ENCODE results near the gene TMPRSS4.

Gene TMPRSS4

GRCh38 chr11:118136801-118137200, 59.9 kb downstream of the TMPRSS4 start:
- no peak for DNase-seq

GRCh38 chr11:118138839-118139420, 62.1 kb downstream of the TMPRSS4 start:
- no peak for DNase-seq

GRCh38 chr11:118139578-118139977, 62.7 kb downstream of the TMPRSS4 start:
- no peak for DNase-seq

GRCh38 chr11:118142081-118142480, 65.2 kb downstream of the TMPRSS4 start:
- DNase-seq = no peak

GRCh38 chr11:118142809-118143208, 65.9 kb downstream of the TMPRSS4 start:
- DNase-seq = no peak

GRCh38 chr11:118143661-118144185, 66.8 kb downstream of the TMPRSS4 start:
- no peak for DNase-seq

GRCh38 chr11:118144301-118145268, 67.7 kb downstream of the TMPRSS4 start:
- DNase-seq = no peak

GRCh38 chr11:118145285-118146227, 68.7 kb downstream of the TMPRSS4 start:
- DNase-seq = peak; percentile 6

DNA sequence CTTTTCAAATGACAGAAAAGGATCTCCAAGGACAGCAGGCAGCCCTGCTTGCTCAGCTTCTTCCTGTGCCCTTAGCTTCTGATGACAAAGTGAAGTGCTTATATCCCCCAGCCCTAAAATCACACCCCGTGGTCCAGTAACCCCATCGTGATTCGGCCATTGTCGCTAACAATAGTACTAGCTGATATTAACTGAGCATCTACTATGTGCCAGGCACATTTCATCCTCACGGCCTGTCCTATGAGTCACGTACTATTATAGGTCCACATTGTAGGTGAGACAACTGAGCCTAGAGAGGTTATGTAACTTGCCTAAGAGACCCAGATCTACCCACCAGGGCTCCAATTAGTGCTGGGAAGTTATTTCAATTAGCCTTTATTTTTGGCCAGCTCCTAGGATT, 69.7 kb downstream of the TMPRSS4 start:
- DNase-seq = no peak

DNA sequence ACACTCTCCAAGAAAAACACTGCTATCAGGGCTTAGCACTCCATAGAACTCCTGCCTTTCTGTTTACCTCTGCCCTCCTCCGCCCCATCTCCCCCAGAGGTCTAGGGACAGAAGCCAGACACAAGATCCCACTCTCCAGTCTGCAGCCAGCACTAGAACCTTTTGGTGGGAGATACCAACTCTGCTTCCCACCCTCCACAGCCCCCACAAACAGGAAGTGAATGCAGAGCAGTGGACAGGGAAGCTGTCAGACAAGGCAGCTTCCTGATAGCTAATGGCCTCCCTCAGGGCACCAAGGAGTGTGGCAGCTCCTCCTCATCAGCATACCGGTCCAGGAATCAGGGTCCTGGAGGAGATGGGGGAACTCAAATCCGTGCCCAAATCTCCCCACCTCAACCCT, 70.6 kb downstream of the TMPRSS4 start:
- DNase-seq = no peak

GRCh38 chr11:118148240-118148639, 71.4 kb downstream of the TMPRSS4 start:
- no peak for DNase-seq

DNA sequence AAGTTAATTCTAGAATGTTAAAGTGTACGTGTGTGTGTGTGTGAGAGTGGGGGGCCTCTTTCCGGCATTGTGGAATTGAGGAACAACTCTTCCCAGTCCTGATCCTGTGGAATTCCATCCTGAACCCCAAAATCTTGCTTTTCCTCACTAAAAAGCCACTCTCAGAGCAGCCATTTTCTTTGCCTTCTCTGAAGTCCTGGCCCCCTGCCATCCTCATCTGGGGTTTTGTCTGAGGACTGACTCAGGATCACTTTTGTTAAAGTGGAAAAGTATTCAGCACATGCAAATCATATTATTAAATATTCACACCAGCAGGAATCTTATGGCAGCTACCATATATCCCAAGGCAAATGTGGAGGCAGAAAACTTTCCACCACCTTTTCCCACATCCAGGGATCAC, 72.0 kb downstream of the TMPRSS4 start:
- DNase-seq = no peak

DNA sequence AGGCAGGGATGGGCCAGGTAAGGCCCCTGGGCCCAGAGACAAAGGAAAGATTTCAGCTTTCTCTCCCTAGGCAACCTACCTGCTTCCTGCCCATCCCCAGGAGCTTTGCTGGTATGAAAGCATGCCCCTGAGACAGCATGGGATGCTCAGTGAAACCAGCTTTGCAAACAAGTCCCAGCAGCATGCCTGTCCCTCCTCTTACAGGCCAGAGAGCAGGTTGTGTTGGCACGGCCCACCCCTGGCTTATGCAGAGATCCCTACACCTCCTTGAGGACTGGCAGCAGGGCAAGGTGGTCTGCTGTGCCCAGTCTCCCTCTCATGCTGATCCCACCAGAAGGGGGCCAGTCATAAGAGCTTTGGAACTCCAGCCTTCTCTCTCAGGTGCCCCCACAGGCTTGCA, 72.6 kb downstream of the TMPRSS4 start:
- DNase-seq = no peak

DNA sequence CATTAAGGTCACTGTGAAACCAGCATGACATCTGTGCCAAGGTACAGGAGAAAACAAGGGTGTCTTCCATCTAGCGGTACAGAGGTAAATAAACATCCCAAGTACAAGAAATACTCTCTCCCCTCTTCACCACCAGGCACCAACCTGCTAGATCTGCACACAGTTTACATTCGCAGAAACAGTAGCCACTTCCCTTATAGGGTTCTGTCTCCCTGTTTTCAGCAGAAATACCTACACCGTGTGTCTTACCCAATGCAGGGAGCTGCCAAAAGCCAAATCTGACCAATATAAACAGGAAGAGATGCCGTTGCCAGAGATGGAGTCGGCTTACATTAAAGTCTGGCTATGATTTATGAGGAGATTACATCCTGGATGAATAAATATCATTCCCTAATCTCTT, 74.6 kb downstream of the TMPRSS4 start:
- no peak for DNase-seq

DNA sequence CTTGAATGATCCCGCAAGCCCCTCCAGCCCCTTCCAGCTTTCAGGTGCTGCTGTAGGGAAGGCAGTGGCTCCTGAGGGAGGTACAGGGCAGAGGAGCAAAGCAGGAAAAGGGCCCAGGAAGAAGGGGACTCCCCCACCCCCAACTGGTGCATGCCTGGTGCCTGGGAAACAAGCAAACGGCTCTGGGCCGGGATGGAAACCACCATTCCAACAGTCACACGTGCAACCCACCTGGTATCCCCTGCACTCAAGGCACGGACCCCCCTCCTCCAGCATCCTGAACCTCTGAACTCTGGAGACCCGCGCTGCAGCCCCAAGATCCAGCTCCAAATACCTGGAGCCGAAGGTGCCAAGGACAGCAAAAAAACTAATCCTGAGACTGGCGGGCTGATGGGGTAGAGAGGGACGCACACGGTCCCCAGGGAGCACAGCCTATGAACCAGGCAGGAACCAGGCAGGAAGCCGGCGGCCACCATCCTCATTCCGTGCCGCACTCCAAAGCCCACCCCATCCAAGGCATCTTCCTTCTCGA, 75.2 kb downstream of the TMPRSS4 start:
- no peak for DNase-seq

DNA sequence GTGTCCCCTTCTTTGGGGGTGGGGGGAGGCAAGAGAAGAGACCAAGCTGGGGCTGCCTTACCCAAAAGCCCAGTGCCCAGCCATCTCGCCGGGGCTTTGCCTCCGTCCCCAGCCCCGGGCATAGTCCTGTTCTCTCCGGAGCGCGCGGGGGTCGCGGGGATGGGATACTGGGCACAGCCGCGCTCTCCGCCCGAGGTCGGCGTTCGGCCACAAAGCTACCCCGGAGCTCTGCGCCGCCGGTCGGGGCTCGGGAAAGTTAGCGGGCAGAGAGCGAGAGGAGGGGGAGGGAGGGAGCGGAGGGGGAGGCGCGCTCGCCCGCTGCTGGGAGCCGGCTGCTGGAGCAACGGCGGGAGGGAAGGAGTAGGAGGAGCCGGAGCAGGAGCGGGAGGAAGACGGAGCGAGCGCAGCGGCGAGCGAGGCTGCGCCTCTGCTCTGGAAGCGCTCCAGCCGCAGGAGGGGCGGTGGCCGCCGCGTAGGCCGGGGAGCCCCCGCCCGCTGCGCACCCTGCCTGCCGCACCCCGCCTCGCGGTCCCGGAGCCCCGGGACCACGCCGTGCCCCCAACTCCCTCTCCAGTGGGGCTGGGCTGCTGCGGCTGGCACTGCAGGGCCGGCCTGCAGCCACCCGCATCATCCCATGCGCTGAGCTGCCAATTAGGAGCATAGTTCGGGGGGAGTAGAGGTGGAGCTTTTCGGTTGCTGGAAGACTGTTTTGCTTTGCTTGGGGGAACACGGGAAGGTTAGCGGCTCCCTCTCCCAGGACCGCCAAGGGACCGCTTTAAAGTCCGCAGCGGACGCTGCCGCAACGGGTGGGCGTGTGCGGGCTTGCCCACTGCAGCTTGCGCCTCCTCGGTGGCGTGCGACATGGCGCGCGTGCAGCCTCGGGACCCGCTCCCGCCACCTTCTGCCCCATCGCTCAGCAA, 75.9 kb downstream of the TMPRSS4 start, which contains the start of gene SCN4B:
SCN4B (minus strand) TSS at position 272 of the 920 bp plus-strand sequence; CDS start at position 122, 150 bp downstream.
- DNase-seq = no peak

DNA sequence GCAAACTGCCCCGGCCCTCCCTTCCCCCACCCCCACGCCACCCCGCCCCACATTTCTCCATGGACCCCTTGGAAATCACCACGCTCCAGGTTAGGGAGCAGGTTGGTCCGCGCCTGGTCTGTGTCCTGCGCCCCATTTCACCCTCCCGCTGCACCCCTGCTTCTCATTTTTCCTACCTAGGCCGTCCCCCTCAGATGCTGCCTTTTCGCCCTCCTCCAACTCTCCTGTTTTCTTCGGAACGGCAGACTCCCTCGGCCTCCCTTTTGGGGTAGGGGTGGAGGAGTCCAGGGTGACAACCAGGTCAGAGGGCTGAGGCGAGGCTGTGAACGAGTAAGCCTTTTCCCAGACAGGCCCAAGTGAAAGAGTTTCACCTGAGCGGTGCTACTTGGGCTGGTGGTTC, 76.6 kb downstream of the TMPRSS4 start:
- no peak for DNase-seq

- DNase-seq = no peak
Measured at GRCh38 chr11:118153976-118154375, 77.1 kb downstream of the TMPRSS4 start.

- DNase-seq = no peak
Measured at GRCh38 chr11:118154641-118155040, 77.8 kb downstream of the TMPRSS4 start.

- DNase-seq = no peak
Measured at GRCh38 chr11:118155776-118156530, 79.1 kb downstream of the TMPRSS4 start.
